GM21360 (cell line): Measurements from ENCODE around the gene EVA1A.

Experiments
- ATAC-seq: cut with Tn5 transposase; IDR thresholded peaks from one replicate; pipeline ENCODE4 v1.9.1; 2021; ENCODE audit warnings: mild to moderate bottlenecking, moderate library complexity; ENCODE audit not compliant: unreplicated experiment

The EVA1A gene

DNA sequence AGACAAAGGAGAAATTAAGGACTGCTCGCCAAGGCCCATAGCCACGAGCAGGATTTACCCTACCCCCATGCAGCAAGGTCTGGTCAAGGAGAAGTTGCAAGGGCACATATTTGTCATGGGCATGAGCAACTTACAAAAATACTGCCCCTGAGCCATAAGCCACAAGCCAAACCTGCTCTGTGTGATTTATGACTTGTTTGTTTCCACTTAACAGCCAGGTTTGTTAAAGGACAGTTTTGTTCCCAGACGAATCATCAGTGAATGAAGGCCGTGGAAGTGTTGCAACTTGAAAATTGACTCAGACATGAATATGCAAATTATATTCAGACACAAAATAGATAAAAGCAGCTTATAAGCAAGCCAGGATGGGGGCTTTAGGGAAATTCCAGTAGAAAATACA lies 31.3 kb upstream of the EVA1A start:
- no peak for ATAC-seq

DNA sequence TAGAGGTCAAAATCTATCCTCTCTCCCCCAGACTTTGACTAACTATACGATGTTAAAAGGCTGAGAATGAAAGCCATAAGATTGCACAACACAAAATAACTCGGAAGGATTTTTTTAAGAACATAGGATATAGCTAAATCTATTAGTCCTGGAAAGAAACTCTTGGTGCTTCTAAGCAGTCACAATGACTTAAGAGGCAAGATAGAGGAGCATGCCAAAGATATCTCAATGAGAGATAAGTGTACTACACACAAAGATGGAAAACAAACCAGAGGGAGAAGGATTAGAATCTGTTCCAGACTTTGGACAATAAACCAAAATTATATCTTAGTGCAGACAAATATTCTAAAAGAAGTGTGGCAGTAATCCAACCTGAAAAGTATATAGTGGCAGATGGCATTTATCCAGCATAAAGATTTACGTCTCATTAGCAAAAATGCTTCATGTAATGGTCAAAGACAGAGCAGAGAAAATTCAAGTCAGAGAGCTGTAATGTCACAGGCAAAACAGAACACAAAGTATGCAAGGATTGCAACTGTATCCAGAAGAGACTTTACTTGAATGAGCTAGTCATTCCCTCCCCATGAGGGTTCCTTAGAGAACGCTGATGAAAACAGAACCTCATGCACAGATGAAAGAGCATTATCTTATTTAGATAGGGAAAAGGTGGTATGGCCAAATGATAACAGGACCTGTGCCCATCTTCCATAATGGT lies 28.8 kb upstream of the EVA1A start:
- ATAC-seq: no peak

GRCh38 chr2:75587954-75588587 lies 27.3 kb upstream of the EVA1A start:
- no peak for ATAC-seq

- no peak for ATAC-seq
Observed at GRCh38 chr2:75586971-75587370, 26.2 kb upstream of the EVA1A start.

GRCh38 chr2:75582840-75583239 lies 22.1 kb upstream of the EVA1A start:
- no peak for ATAC-seq

DNA sequence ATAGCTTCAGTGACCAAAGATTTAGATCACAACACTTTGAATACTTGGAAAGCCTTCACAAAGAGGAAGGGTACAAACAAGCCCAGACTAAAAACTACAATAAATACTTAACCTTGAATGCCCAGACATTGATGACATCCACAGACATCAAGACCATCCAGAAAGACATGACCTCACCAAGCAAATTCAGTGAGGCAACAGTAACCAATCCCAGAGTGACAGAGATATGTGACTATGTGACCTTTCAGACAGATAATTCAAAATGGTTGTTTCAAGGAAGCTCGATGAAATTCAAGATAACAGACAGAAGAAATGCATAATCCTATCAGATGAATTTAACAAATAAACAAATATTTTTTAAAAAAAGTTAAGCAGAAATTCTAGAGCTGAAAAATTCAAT lies 19.9 kb upstream of the EVA1A start:
- no peak for ATAC-seq

DNA sequence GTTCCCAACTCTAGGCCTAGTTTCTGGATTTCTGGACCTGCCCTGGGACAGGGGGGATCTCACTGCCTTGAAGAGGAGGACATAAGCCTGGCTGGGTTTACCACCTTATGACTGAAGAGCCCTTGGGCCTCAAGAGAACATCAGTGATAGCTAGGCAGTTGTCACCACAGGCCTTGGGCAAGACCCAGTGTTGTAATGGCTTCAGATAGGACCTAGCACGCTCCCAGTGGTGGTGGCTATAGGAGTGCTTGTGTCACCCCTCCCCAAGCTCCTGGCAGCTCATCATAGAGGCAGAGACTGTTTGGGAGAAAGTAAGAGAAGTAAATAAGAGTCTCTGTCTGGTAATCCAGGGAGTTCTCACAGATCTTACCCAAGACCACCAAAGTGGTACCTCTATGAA lies 19.4 kb upstream of the EVA1A start:
- ATAC-seq: no peak

DNA sequence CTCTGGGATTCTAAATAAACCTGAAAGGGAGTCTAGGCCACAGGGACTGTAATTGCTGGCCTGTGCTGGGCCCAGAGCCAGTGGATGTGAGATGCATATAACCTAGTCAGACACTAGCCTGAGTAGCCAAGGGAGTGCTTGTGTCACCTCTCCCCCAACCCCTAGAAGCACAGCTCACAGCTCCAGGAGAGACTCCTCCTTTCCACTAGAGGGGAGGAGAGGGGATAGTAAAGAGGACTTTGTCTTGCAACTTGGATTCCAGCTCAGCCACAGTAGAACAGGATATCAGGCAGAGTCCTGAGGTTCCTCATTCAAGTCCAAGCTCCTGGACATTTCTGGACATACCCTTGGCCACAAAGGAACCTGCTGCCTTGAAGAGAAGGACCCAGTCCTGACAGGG lies 18.4 kb upstream of the EVA1A start:
- ATAC-seq: no peak

GRCh38 chr2:75577280-75577679 lies 16.5 kb upstream of the EVA1A start:
- no peak for ATAC-seq

DNA sequence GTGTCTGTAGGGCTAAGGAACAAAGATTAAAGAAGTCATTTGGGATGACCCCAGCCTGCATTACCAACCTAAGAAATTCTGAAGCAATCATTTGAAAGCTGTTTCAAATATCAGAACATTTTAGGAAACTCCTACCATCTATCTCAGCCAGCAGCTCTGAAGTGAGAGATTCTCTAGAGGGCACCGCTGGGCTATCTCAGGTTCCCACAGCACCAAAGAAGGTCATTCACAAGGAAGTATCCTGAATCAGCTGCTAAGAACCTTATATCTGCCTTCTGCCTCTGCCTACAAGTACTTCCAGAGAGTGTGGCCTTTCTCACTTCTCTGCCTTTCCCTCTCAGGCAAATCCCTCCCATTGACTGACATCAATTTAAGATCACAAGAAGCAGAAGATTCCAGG lies 13.4 kb upstream of the EVA1A start:
- ATAC-seq: no peak

DNA sequence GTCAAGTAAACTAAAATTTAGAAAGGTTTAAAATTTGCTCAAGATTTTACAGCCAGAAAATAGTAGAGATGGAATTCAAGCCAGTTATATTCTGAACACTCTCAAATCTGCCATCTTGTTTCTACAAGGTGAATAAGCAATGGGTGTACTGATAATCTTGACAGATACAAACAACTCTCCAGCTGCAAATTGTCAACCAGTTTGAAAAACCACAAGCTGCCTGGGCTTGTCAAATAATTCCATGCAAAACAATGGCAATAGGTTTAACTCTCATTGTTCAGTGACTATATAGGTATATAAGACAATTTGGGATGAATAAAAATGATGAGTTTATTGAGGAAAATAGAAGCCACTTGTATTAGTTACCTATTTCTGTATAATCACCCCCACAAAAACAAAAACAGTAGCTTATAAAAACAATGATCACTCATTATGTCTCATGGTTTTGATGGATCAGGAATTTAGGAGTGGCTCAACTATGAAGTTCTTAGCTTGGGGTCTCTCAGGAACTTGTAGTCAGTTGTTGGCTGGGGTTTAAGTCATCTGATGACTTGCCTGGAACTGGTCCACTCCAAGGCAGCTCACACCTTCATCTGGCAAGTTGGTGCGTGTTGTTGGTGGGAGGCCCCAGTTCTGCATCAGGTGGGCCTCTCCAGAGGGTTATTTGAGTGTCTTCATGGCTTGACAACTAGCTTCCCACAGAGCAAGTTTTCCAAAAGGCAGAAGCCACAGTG lies 12.6 kb upstream of the EVA1A start:
- no peak for ATAC-seq

GRCh38 chr2:75571730-75572430 lies 11.1 kb upstream of the EVA1A start:
- no peak for ATAC-seq

DNA sequence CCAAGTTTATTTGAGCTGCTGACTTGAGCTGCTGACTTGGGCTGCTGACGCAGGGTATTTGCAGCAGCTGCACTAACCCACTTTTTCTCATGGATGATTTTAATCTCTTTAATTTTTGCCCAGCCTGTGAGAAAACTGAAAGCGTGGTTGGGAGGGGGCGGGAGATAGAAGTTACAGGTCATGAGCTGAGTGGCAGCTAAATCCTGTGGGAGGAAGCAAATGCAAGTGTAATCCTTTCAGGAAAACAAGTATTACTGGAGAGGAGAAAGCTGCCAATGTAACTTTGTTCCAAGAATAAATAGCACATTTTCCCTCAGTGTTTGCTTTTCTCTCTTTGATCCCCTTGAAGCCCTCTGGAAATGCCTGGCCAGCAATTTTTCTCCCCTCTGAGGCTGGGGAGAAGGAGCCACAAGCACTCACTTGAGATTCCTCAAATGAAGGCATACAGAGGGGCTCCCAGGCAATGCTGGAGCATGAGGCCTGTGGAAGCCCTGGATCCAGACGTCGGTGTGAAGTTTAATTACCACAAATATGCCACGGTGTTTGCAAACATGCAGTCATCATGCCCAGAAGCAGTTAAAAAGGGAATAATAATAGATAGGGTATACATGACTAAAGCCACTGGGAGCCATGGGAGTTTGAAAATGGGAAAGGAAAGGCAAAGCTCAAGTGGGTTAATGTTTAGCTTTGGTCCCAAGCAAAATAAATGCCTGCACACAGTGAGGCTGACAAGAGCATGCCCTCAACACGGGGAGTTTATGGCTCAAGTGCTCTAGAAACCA lies 10.4 kb upstream of the EVA1A start:
- no peak for ATAC-seq

DNA sequence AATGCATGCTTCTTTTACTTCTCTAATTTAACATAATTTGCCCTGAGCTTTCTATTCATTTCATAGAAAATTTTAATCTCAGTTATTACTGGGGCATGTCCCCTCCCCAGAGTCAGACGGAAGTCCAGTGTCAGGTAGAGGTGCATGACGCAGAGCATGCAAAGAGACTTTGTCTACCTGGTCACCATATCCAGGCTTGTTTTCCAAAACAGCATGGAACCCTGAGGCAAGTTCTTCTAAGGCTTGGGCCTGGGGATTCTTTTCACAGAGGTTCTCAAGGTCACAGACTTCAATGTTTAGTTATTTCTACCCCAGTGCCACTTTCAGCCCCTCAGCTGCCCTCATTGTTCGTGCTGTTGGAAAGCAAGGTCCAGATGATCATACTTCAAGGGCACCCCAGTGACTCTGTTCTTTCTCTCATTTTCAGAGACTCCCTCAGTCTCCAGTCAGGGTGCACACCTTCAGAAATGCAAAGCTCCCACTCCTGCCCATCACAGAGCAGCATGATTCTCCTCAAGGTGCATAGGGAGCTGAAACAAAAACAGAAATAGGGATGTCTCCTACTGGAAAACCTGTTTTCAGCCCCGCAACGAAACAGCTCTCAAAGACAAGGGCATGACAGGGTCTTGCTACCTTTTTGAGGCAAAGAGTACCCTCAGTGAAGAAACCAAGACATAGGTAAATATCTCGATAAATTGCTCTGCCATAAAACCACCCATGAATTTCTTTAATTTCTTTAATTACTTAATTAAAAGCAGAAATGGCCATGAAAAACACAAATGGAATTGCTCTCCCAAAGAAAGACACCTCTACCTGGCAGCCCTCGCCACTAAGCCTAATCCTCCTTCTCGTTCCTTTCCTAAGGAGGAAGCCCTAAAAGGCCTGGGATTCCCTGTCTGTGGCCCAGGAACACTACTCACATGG lies 9.5 kb upstream of the EVA1A start:
- ATAC-seq: no peak

DNA sequence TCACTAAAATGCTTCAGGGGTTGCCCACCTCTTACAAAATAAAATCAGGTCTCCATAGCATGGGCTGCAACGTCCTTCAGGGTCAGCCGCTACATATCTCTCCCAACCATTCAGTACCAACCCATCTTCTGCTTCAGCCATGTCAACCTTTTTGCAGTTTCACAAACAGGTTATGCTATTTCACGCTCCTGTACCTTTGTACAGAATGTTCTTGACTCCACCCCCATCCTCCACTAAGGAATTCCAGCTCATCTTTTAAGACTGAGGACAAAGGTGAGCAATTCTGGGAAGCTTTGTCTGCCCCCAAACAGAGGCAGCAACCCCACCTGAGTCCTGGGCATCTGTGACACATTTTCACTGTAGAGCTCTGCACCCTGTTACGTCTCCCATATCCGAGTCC lies 8.8 kb upstream of the EVA1A start:
- ATAC-seq: no peak

- ATAC-seq: no peak
Observed at GRCh38 chr2:75568174-75568573, 7.4 kb upstream of the EVA1A start.

DNA sequence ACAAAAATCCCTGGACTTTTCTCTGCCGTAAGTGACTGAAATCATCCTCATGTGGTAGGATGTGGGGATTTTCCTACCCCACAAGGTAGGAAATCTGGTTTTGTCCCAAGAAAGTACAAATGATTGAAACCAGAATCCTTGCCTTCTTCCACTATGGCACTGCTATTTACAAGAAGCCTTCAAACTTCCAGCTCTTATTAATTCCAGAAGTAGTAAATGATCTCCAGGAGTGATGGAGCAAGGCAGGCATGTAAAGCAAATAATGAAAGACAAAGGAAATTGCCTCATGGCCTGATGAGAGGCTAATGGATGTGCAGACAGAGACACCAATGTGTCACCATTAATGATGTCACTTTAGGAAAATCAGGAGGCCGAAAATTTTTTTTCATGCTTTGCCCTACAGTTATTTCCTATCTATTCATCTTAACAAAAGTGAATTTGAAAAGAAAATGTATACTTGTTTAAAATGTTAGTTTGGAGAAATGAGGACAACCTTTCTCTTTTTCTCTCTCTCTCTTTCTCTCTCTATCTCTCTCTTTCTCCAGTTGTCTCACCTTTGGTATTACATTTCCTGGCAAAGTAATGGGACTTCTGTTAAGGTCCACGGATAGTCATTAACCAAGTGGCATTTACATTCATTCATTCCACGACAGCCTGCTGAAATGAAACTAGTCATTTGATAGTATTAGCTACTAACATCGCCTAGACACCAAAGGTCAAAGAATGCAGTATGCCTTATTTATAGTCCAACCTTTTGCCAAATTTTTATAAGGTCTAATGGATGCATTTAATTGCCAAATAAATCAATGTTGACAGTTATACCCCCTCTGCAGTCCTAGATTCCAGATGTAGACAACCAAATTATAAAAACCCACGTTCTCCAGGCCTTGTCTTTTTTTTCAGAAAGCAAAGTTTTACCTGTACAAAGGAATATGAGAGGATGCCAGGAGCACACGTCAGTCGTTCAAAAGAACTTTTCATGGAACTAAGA lies 5.0 kb upstream of the EVA1A start:
- ATAC-seq: no peak

GRCh38 chr2:75564713-75565359 lies 4.1 kb upstream of the EVA1A start:
- ATAC-seq: no peak
